Endothelial cell of umbilical vein (primary cell): ENCODE results near the gene SH3PXD2B. TPM values are rescaled to one million over a fixed set of nuclear protein-coding genes. Genes with fewer than 3 reads are reported as not detected.

Source experiments
- BruUV-seq: library from RNA; stranded (reverse); fragments of 400-500 nt; replicated peaks from 2 replicates; lab custom pipeline; 2021; lab: Mats Ljungman, UMichigan
- CTCF ChIA-PET: fragments of 300-600, 350-600 bp; sonication (Branson Sonifier 250); formaldehyde crosslinking; loops from one replicate; lab custom pipeline; 2021; ENCODE audit warnings: antibody characterized with exemption, inconsistent platforms; lab: Charles Lee
- POLR2A ChIA-PET: fragments of 300-600, 350-600 bp; sonication (Branson Sonifier 250); formaldehyde crosslinking; loops from one replicate; lab custom pipeline; 2021; ENCODE audit warnings: antibody characterized with exemption, inconsistent platforms; lab: Charles Lee
- DNase-seq: peaks from one replicate; pipeline ENCODE4 v3.0.0-alpha.2; 2011; ENCODE audit warnings: low read depth, low spot score
- FAIRE-seq: peaks from 2 replicates; lab custom pipeline; 2011; peaks lifted over from hg19 to GRCh38; lab: Jason Lieb, UNC
- H2AFZ ChIP-seq: 2 replicates; pipeline ENCODE4 v1.6.0; 2012; ENCODE audit warnings: low read depth, low read length, control low read depth, inconsistent platforms
- H3K27ac ChIP-seq: 2 replicates; pipeline ENCODE4 v1.5.1; 2011; ENCODE audit warnings: low read depth, mild to moderate bottlenecking, control low read depth, low read length, moderate library complexity; ENCODE audit not compliant: insufficient read depth
- H3K27me3 ChIP-seq, 2 experiments: 2 replicates each; pipeline versions ENCODE4 v1.6.0 to v1.6.1; 2011; ENCODE audit warnings: low read length in 2 of 2, mixed read lengths in 1 of 2; ENCODE audit not compliant: control insufficient read depth in 2 of 2, insufficient read depth in 2 of 2
- H3K36me3 ChIP-seq, 2 experiments: 2 replicates in 1 of 2; 3 replicates in 1 of 2; pipeline ENCODE4 v1.5.1; 2011; ENCODE audit warnings: low read length in 2 of 2, mild to moderate bottlenecking in 1 of 2, moderate library complexity in 1 of 2; ENCODE audit not compliant: control insufficient read depth in 2 of 2, insufficient read depth in 2 of 2; ENCODE audit errors: extremely low read depth in 1 of 2
- H3K4me1 ChIP-seq: 3 replicates; pipeline ENCODE4 v1.5.1; 2011; ENCODE audit warnings: mild to moderate bottlenecking, low read length; ENCODE audit not compliant: control insufficient read depth, insufficient read depth; ENCODE audit errors: extremely low read depth
- H3K4me2 ChIP-seq: 2 replicates; pipeline ENCODE4 v1.6.1; 2011; ENCODE audit warnings: low read length, control low read depth, mixed read lengths; ENCODE audit not compliant: insufficient read depth
- H3K4me3 ChIP-seq, 3 experiments: fragments of 200-600 bp in 1 of 3; sonication (generic), shearing (Covaris generic) in 1 of 3; replicated peaks in 1 of 3; 2 replicates each; pipeline ENCODE4 v1.5.1; 2011 to 2016; ENCODE audit warnings: control low read depth in 3 of 3, low read length in 3 of 3, mild to moderate bottlenecking in 2 of 3, inconsistent platforms in 1 of 3, low read depth in 1 of 3, moderate library complexity in 1 of 3; ENCODE audit not compliant: insufficient read depth in 1 of 3
- H3K79me2 ChIP-seq: 2 replicates; pipeline ENCODE4 v1.6.0; 2012; ENCODE audit warnings: low read length, inconsistent platforms; ENCODE audit not compliant: control insufficient read depth, insufficient read depth
- H3K9ac ChIP-seq: replicated peaks from 2 replicates; pipeline ENCODE3; 2011; ENCODE audit warnings: low read length, control low read depth; ENCODE audit not compliant: insufficient read depth; ENCODE audit errors: extremely low read depth
- H3K9me1 ChIP-seq: replicated peaks from 3 replicates; pipeline ENCODE4 v1.6.0; 2011; ENCODE audit warnings: mild to moderate bottlenecking, low read length; ENCODE audit not compliant: control insufficient read depth, insufficient read depth; ENCODE audit errors: extremely low read depth
- H3K9me3 ChIP-seq: replicated peaks from 2 replicates; pipeline ENCODE4 v1.5.1; 2012; ENCODE audit warnings: low read length, inconsistent platforms; ENCODE audit not compliant: control insufficient read depth, insufficient read depth
- H4K20me1 ChIP-seq: replicated peaks from 2 replicates; pipeline ENCODE3; 2011; ENCODE audit warnings: mild to moderate bottlenecking, low read length; ENCODE audit not compliant: control insufficient read depth, insufficient read depth; ENCODE audit errors: extremely low read depth
- EZH2 ChIP-seq: IDR thresholded peaks from 2 replicates; pipeline ENCODE4 v1.6.1; 2012; ENCODE audit warnings: borderline replicate concordance, low read depth, mild to moderate bottlenecking, moderate library complexity, low read length, inconsistent platforms; ENCODE audit not compliant: severe bottlenecking
- FOS ChIP-seq: IDR thresholded peaks from 2 replicates; pipeline ENCODE4 v1.6.1; 2011; ENCODE audit warnings: mild to moderate bottlenecking, low read length, moderate library complexity, borderline replicate concordance; ENCODE audit not compliant: insufficient read depth
- GATA2 ChIP-seq: IDR thresholded peaks from 2 replicates; pipeline ENCODE4 v1.7.0; 2011; ENCODE audit warnings: low read depth, mild to moderate bottlenecking, moderate library complexity, mixed read lengths, low read length; ENCODE audit not compliant: insufficient read length, insufficient read depth
- JUN ChIP-seq: IDR thresholded peaks from 2 replicates; pipeline ENCODE4 v1.6.1; 2011; ENCODE audit warnings: borderline replicate concordance, low read depth; ENCODE audit not compliant: insufficient read length, insufficient read depth
- MYC ChIP-seq: IDR thresholded peaks from one replicate; pipeline ENCODE4 v1.6.1; 2011; ENCODE audit warnings: mild to moderate bottlenecking, low read depth, low read length
- POLR2A ChIP-seq: IDR thresholded peaks from 2 replicates; pipeline ENCODE4 v1.6.1; 2012; ENCODE audit warnings: low read depth, mild to moderate bottlenecking, control low read depth, low read length
- POLR2AphosphoS5 ChIP-seq: IDR thresholded peaks from 2 replicates; pipeline ENCODE4 v1.6.1; 2012; ENCODE audit warnings: low read depth, mild to moderate bottlenecking, control low read depth, low read length, moderate library complexity; ENCODE audit not compliant: insufficient read depth
- dilution Hi-C: fragments of 300-500 bp; cut with MboI; formaldehyde crosslinking; loops from one replicate; pipeline ENCODE4 v1.15.0; 2019; ENCODE audit warnings: low sequenced_read_pairs; ENCODE audit not compliant: extremely low pct_ligation_motif_present
- intact Hi-C: fragments of 100-400 bp; cut with micrococcal nuclease; formaldehyde crosslinking; loops from one replicate; pipeline ENCODE4 v1.10.0; 2022
- polyA plus RNA-seq, 4 experiments: library from polyadenylated mRNA; depleted of rRNA in 3 of 4; stranded (reverse) in 3 of 4; unstranded in 1 of 4; fragments of >200 nt; gene quantifications; 2 replicates each; pipeline versions ENCODE4 v1.2.1 to v1.2.3, GENCODE V29; 2011 to 2012; ENCODE audit warnings: missing spikeins in 1 of 4
- total RNA-seq: library from RNA; stranded (reverse); gene quantifications from 2 replicates; pipeline ENCODE4 v1.2.3, GENCODE V29; 2021
- TF ChIP-seq, protein P1 (sequence below), 2 donors: IDR thresholded peaks; 1 replicate in 1 of 2; 2 replicates in 1 of 2; pipeline ENCODE4 v1.5.1; 2011; ENCODE audit warnings: low read length in 2 of 2, mild to moderate bottlenecking in 2 of 2, moderate library complexity in 2 of 2, control low read depth in 1 of 2, inconsistent platforms in 1 of 2, low read depth in 1 of 2; ENCODE audit not compliant: insufficient read depth in 1 of 2; ENCODE audit errors: extremely low read depth in 1 of 2
- TF ChIP-seq, protein P2 (sequence below): IDR thresholded peaks from 2 replicates; pipeline ENCODE4 v1.6.1; 2011; ENCODE audit not compliant: insufficient read depth, insufficient read length

SH3PXD2B gene
- total and polyA plus RNA-seq, 2 donors (not counting 3 experiments of a cell fraction or from before 2014, with no cell fraction given): 23.5 to 66.3 TPM

DNA sequence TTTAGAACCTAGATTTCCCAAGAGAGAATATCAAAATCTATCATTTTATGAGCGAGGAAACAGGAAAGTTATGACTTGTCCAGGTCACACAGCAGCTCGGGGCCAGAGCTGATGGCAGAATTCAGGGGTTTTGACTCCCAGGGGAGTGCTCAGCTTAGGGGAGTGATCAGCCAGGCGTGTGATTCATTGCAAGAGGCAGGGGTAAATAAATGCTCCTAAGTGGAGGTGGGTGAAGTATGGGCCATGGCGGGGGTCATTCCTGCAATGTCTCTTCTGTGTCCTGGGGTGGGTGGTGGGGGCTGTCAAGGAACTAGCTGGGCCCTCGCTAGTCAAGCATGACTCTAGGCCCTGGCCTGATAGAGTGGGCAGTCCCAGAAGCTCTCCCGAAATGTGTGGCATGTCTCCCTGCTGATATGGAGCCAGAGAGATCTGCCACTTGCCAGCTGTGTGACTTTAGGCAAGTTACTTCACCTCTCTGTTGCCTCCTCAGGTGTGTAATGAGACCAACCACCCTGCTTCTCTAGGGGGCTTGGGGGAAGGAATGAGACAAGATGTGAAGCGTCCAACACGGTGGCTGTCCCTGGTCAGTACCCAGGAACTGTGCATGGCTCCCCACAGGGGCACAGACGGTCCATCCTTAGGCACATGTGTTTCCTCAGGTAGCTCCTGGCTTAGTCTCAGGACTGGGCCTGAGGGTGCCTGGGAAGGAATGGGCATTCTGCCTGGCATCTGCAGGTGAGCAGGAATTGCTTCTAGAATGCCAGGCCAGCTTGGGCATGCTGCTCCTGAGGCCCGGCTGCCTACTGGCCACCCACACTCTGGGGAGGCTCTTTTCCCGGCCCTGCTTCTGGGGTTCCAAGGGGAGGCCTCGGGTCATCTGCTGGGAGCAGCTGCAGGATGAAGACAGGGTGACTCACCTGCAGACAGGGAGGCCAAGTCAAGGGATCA, 36.5 kb upstream of the SH3PXD2B start:
- Histone ChIP-seq H3K4me2 (no peak overlapping the region), H3K27me3 (peaks cover under 1 to 10% of the 10 kb centered on the region in 2 experiments), H3K4me1 (no peaks in the 10 kb centered on the region), H3K9me1 (no peaks in the 10 kb centered on the region), H3K4me3 (no peak overlapping the region), H3K9ac (no peak overlapping the region), H4K20me1 (no peaks in the 10 kb centered on the region), H3K79me2 (no peaks in the 10 kb centered on the region), H3K36me3 (no peaks in the 10 kb centered on the region), H3K9me3 (no peaks in the 10 kb centered on the region), H3K27ac (no peak overlapping the region), H2AFZ (no peak overlapping the region)
- intact Hi-C loops: no loop called here
- no peak for DNase-seq
- no peak for FAIRE-seq
- no TSS peak for BruUV-seq
- ChIA-PET POLR2A (no interaction called here), CTCF (no interaction called here)
- TF ChIP-seq MYC: no peak
- TF ChIP-seq, protein P1, sequence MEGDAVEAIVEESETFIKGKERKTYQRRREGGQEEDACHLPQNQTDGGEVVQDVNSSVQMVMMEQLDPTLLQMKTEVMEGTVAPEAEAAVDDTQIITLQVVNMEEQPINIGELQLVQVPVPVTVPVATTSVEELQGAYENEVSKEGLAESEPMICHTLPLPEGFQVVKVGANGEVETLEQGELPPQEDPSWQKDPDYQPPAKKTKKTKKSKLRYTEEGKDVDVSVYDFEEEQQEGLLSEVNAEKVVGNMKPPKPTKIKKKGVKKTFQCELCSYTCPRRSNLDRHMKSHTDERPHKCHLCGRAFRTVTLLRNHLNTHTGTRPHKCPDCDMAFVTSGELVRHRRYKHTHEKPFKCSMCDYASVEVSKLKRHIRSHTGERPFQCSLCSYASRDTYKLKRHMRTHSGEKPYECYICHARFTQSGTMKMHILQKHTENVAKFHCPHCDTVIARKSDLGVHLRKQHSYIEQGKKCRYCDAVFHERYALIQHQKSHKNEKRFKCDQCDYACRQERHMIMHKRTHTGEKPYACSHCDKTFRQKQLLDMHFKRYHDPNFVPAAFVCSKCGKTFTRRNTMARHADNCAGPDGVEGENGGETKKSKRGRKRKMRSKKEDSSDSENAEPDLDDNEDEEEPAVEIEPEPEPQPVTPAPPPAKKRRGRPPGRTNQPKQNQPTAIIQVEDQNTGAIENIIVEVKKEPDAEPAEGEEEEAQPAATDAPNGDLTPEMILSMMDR (IDR thresholded peaks at IDR 0.05; ENCODE audit: extremely low read depth in 1 of 2, insufficient read depth in 1 of 2, low read depth in 1 of 2, low read length in 2 of 2): no peak
- TF ChIP-seq POLR2AphosphoS5: no peak
- TF ChIP-seq JUN: no peak
- no peak for TF ChIP-seq EZH2
- no peak for TF ChIP-seq FOS
- TF ChIP-seq POLR2A: no peak
- TF ChIP-seq, protein P2, sequence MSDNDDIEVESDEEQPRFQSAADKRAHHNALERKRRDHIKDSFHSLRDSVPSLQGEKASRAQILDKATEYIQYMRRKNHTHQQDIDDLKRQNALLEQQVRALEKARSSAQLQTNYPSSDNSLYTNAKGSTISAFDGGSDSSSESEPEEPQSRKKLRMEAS: no peak
- no peak for TF ChIP-seq GATA2
- dilution Hi-C loops: no loop called here
